Left renal pelvis (tissue), 4 donors: ENCODE results near the gene MAMDC2. TPM values are rescaled to one million over a fixed set of nuclear protein-coding genes. Genes with fewer than 3 reads are reported as not detected.
A peak's percentile ranks its signal among the peaks of the same experiment; 100 is the strongest.

Experiments used
- DNase-seq, 4 donors: peaks; one replicate each; pipeline ENCODE4 v3.0.0-alpha.2; 2013; ENCODE audit warnings: low read depth in 4 of 4, low spot score in 3 of 4
- polyA plus RNA-seq, 4 donors: library from polyadenylated mRNA; unstranded; fragments of 120-200 nt; gene quantifications; one replicate each; pipeline ENCODE4 v1.2.1, GENCODE V29; 2013; ENCODE audit not compliant: insufficient read length in 4 of 4

MAMDC2 gene
- polyA plus RNA-seq, 4 donors = 6.9 to 9.1 (median 8.0) TPM

DNA sequence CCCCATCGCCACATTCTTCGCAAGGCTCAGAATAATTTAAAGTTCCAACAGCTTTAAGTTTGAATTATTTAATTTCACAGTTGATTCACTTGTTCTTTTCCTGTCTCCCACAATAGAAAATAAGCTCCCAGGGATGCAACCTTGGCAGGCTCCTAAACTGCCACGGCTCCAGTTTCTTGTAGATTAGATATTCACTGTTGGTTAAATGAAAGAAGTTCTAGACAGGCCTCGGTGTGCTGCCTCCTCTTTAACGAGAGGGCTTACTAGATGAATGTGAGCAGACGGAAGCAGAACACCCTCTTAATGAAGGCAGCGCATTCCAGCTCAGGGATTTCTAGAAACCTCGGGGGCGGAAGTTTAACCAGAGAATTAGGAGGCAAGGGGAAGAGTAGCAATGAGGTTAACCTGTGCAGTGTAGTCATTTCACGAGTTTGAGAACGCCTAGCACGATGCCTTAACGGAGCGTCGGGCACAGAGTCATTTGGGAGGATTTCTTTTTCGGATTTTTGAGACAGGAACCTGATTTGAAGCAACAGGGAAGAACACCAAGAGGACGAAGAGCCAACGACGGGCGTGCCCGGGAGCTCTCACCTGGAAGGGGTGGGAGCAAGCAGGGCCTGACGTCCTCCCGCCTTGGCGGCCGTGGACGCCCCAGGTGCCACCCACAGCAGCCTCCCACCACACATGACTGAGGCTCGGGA, 214.5 kb downstream of the MAMDC2 start:
- peak in 1 of 4 donors; percentile 58 for DNase-seq

DNA sequence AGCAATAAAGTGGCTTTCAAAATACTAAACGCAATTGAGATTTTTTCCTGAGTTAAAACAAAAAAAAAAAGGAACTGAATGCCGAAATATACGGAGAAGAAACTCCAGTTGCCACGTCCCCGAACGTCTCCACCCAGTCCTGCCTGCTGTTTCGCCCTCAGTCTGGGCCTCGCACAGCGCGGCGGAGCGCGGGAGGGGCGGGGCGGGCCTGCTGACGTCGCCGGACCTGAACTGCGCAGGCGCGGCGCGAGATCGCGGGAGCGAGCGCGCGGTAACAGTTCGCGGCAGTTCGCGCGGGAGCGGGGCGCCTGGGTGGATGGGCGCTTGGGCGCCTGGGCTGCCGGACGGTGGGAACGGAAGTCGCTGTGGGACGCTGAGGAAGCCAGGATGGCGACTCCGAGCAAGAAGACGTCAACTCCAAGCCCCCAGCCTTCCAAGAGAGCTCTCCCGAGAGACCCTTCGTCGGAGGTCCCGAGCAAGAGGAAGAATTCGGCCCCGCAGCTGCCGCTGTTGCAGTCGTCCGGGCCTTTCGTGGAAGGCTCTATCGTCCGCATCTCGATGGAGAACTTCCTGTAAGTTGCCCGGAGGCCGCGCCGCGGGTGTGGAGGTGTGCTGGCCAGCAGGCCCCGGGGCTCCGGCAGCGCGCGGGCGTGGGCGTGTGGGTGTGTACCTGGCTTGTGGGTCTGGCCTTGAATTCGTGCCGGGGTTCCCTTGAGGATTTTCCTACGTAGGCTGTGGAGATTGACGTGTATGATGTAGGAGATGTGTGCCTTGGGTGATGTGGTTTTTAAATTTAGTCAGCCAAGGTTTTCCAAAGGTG, 215.3 kb downstream of the MAMDC2 start, which contains the start of gene SMC5:
Gene SMC5 (plus strand): TSS at position 287 of the 820 bp plus-strand sequence. CDS start 101 bp downstream, at position 388.
- peak; percentile 82 to 87 (median 85) for DNase-seq

DNA sequence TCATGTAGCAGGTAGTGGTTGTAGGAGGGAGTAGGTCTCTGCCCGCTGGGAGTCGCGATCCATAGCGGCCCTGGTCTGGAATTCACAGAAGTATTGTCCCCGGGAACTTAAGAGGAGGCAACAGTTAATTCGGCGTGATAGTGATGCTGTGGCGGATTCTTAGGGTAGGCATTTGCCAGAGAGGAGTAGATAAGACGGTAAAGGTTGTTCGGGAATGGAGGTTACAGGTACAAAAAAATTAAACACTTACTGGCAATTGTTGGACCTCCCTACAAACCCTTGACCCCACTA, 215.8 kb downstream of the MAMDC2 start:
- no peak for DNase-seq

DNA sequence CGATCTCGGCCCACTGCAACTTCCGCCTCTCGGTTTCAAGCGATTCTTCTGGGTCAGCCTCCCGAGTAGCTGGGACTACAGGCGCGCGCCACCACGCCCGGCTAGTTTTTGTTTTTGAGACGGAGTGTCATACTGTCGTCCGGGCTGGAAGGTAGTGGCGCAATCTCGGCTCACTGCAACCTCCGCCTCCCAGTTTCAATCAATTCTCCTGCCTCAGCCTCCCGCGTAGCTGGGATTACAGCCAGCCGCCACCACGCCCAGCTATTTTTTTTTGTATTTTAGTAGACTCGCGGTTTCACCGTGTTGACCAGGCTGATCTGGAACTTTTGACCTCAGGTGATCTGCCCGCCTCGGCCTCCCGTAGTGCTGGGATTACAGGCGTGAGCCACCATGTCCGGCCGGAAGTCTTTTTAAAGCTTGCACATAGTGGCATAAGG, 216.4 kb downstream of the MAMDC2 start:
- no peak for DNase-seq

DNA sequence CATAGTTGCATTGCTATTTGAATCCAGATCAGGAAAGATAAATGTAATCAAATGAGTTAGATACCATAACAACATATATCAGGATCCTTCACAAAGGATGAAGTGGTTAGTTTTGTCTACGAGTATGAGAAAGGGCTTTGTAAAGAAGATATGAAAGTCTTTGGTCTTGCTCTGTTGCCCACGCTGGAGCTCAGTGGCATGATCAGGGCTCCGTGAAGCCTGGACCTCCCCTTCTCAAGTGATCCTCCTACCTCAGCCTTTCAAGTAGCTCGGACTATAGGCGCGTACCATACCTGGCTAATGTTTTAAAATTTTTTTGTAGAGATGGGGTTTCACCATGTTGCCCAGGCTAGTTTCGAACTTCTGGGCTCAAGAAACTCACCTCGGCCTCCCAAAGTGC, 217.0 kb downstream of the MAMDC2 start:
- DNase-seq = no peak

DNA sequence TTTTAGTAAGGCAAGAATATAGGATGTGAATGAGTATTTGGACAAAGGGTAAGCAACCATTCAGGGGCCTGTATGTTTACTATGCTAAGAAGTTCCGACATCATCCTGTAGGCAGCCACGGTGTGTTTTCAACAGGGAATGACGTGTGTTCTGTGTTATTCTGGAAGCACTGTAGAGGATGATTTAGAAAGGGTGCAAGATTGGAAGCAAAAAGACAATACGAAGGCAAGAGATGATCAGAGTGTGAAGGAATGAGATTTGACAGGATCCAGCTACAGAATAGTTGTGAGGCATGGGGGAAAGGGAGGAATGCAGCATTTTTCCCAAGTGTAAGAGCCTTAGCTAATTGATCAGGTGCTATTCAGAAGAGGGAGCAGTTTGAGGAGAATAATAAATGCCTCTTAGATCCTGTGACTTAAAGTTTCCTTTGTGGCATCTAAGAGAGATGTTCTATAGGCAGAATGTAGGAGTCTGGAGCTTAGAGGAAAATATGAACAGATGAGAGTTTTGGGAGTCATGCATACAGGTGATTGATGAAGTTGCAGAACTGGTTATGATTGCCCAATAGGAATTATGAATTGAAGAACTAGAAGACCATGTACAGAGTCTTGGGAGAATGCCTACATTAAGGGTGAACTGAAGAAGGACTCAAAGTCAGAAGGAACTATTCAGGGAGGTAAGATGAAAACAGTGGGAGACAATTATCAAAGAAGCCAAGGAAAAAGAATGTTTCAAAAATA, 217.7 kb downstream of the MAMDC2 start:
- no peak for DNase-seq

DNA sequence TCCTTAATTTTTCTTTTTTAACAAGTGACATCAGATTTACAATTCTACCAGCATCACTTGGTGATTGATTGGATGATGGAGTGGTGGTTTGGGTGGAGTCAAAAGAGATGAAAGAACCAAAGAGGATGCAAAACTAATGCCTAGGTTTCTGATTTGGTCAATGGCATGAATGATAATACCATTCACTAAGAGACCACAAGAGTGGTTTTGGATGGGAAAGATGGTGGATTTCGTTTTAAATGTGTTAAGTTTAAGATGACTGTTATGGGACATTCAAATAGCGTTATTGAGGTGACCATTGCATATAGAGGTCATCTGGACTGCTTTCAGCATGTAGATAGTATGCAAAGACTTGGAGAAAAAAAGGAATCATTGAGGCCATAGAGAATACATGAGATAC, 218.7 kb downstream of the MAMDC2 start:
- no peak for DNase-seq

DNA sequence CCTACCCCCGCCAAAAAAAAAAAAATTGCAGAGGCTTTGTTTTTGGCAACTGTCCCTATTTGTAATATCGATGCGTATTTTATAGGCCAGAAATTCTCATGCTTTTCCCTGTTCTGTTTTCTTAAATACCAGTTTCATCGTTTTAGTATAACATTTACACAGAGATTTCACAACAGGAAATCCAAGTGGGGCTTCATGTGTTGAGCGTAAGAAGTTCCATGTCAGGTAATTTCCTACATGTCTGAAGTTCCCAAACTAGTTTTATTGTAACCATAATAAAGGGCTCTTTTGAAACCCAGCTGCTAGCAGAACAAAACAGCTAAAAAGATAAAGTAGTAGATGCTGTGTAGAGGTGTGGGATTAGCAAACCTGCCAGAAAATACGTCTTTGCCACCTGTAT, 219.3 kb downstream of the MAMDC2 start:
- no peak for DNase-seq

DNA sequence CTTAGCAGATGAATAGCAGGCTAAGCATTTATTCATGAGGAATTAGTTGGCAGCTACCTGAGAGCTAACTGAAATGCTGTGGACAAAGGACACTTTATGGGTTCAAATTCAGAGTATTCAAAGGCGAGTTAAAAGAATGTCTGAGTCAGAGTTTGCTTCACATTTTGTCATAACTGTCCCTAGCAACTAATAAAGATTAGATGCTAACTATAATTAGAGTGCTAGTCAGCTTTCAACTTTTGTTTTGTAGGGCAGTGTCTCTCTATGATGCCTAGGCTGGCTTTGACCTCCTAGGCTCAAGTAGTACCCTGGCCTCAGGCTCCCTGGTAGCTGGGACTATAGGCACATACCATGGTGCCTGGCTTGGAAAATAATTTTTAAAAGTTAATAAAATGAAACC, 219.8 kb downstream of the MAMDC2 start:
- DNase-seq = no peak

Other genes starting within 250 kb of the MAMDC2 start
- 1 to 10 TPM; 1.5 to 1.9 (median 1.6) TPM for gene CFAP95, start 223.0 kb upstream of the MAMDC2 start, polyA plus RNA-seq
- 10 to 100 TPM; 40.5 to 55.0 (median 49.9) TPM for gene SMC5, start 215.1 kb downstream of the MAMDC2 start, polyA plus RNA-seq